HG02588 (cell line): ENCODE data around the gene GPALPP1.
"Not testable (repeated sequence)": the region's sequence is repeated elsewhere in the genome, so short reads cannot be mapped to it uniquely, and the experiment has no call there.

ENCODE experiments used
- ATAC-seq: cut with Tn5 transposase; IDR thresholded peaks from one replicate; pipeline ENCODE4 v1.9.1; 2021; ENCODE audit warnings: mild to moderate bottlenecking, moderate library complexity; ENCODE audit not compliant: unreplicated experiment

GPALPP1 gene

GRCh38 chr13:45060062-45060461 lies 70.7 kb downstream of the GPALPP1 start:
- no peak for ATAC-seq

GRCh38 chr13:45063261-45063860 lies 74.0 kb downstream of the GPALPP1 start:
- no peak for ATAC-seq

DNA sequence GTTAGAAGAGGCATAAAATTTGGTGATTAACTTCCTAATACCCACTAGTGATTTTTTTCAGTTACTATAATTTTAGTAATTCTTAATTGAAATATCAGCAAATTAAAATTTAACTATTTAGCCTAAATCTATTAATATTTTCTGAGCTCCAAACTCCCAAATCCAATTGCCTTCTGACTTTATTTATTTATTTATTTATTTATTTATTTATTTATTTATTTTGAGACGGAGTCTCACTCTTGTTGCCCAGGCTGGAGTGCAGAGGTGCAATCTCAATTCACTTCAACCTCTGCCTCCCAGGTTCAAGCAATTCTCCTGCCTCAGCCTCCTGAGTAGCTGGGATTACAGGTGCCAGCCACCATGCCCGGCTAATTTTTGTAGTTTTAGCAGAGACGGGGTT lies 74.6 kb downstream of the GPALPP1 start:
- not testable (repeated sequence) for ATAC-seq

GRCh38 chr13:45064889-45065288 lies 75.6 kb downstream of the GPALPP1 start:
- no peak for ATAC-seq

DNA sequence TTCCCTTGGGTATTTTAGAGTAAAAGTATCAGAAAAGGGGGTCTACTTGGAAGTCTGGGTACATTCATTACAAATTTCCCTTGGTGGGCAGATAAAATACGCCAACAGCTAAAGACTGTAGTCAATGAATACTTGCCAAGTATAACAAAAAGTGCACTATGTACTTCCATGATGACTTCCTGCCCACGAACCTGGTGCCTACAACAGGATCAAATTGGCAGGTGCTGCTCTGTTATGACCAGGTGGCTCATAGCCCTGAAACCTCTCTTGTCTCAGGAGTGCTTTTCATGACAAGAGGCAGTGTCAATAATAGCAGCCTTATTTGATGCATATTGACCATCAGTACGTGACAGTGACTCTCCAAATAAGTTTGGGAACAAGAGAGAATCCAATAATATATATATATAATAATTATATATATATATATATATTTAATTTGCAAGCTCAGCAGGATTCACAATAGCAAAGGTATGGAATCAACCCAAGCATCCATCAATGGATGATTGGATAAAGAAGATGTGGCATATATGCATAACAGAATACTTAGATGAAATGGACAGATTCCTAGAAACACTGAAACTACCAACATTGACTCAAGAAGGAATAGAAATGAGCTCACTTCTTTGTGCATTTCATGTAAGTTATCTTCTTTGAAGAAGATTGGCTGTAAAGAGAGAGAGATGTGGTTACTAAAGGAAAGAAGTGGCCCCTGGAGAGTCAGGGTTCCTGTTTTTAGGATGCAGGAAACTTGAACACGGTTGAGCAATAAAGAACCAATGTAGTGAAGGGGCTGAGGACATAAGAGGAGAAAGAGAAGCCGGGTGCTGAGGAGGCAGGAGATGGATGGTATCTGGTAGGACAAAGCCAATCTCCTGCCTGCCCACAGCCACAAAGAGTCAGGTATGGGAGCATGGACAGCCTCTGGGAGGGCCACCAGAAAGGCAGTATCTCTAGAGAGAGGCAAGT lies 79.0 kb downstream of the GPALPP1 start:
- ATAC-seq: no peak

GRCh38 chr13:45073809-45074208 lies 84.5 kb downstream of the GPALPP1 start:
- no peak for ATAC-seq

DNA sequence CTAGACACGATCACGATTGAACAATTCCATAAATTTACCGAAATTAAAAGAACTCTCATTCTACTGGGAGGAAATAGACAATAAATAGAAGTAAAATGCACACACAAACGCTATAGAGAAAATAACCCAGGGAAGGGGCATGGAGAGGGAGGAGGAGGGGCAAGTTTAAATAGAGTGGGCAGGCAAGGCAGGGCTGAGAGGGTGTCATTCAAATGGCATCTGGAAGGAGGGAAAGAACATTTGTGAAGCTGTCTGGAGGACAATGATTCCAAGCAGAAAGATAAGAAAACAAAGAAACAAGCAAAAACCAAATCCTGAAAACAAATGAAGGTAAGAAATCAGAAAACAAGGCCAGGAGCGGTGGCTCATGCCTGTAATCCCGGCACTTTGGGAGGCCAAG lies 85.4 kb downstream of the GPALPP1 start:
- ATAC-seq: no peak

DNA sequence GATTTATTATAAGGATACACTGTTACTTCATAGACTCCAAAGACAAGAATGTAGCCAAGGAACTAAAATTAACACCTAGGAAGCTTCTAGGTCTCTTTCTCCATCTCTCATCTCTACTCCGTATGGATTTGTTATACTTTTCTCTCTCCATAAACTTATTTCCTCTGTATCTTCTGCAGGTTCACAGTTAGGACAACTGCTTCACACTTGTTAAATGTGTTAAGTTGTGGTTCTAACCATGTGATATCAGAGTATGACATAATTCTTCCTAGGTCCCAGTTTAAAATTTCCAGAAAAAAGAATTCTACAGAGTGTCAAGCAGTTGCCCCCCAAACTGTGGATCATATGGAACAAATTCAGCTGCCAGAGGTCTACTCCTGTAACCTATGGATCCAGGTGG lies 88.7 kb downstream of the GPALPP1 start:
- ATAC-seq: no peak
